ENCODE data around the gene ATG5.

DNA sequence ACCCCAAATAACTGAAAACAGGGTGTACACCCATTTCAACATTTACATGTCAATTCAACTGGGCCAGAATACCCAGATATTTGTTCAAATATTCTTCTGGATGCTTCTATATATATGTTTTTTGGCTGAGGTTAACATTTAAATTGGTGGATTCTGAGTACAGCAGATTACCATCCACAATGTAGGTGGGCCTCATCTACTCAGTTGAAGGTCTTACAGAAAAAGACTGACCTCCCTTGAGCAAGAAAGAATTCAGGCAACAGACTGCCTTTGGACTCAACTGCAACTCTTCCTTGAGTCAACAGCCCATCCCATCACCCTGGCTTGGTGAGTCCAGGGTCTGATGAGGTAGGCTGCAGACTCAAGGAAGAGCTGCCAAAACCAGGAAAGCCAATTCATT is 84.1 kb downstream of the ATG5 start:
- TF ChIP-seq, protein P1, sequence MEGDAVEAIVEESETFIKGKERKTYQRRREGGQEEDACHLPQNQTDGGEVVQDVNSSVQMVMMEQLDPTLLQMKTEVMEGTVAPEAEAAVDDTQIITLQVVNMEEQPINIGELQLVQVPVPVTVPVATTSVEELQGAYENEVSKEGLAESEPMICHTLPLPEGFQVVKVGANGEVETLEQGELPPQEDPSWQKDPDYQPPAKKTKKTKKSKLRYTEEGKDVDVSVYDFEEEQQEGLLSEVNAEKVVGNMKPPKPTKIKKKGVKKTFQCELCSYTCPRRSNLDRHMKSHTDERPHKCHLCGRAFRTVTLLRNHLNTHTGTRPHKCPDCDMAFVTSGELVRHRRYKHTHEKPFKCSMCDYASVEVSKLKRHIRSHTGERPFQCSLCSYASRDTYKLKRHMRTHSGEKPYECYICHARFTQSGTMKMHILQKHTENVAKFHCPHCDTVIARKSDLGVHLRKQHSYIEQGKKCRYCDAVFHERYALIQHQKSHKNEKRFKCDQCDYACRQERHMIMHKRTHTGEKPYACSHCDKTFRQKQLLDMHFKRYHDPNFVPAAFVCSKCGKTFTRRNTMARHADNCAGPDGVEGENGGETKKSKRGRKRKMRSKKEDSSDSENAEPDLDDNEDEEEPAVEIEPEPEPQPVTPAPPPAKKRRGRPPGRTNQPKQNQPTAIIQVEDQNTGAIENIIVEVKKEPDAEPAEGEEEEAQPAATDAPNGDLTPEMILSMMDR (IDR thresholded peaks at IDR 0.05; ENCODE audit: low read depth, low read length, poor library complexity, severe bottlenecking): no peak
- TF ChIP-seq EZH2phosphoT487 (IDR thresholded peaks at IDR 0.05; ENCODE audit: borderline replicate concordance, low read length): no peak

Data from DOHH2 (cell line).